ENCODE results near the gene ABL2. TPM values are rescaled to one million over a fixed set of nuclear protein-coding genes. Genes with fewer than 3 reads are reported as not detected.

Gene ABL2
- total RNA-seq, 4 donors from 2014 or later = 12.9 to 37.3 (median 15.6) TPM

GRCh38 chr1:179124873-179125272, 104.6 kb downstream of the ABL2 start:
- H3K4me3 ChIP-seq = no peak overlapping the region
- 90% methylated on average over 1 of the region's 1 CpG for WGBS
- TF ChIP-seq POLR2AphosphoS5 (IDR thresholded peaks at IDR 0.05) (no peak), EP300 (IDR thresholded peaks at IDR 0.05) (no peak)
- H3K4me1 ChIP-seq = peaks cover 9 to 27% (median 25%) of the 10 kb centered on the region in 4 donors
- intact Hi-C loops (cut with DNase I) = loop anchor here (5.0 kb wide), 2 partner anchors 67 to 242 kb away; partner anchors contain the start of gene AXDND1
- no peak overlapping the region for H3K27ac ChIP-seq (replicated peaks in 1 of 4)
- no peaks in the 10 kb centered on the region for H3K9me3 ChIP-seq
- H3K36me3 ChIP-seq = peaks cover 0 to 24% (median 20%) of the 10 kb centered on the region in 4 donors
- no peak for DNase-seq (ENCODE audit: extremely low spot score)
- no peaks in the 10 kb centered on the region for H3K27me3 ChIP-seq

DNA sequence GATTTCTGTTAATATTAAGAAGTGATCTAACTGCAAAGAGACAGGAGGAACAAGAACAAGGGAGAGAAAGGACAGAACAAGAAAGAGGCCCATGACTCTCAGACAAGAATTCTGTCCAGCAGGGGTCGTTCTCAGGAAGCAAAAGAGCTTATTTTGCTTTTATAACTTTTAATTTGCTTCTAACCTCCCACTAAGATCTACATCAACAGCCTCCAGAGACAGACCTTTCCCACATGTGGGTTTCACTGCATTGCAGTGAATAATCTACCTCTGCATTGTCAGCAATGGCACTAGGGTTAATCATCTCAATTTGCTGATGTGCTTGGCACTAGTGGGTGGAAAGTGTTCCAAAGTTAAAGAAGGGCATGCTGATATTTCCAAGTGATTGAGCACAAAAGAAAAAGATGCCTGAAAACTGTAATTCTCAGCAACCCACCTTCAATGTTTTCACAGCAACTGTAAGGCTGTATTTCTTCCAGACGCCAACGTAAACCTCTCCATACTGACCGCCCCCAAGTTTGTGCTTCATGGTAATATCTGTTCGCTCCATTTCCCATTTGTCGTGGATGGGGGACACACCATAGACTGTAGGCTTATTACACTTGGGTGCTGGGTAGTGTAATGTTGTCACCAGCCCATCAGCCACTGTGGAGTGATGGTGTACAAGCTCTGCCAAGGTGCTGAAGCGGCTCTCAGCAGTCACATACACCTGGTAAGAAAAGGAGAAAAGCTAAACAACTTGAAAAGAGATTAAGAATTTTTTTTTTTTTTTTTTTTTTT, 108.1 kb downstream of the ABL2 start:
- Histone ChIP-seq H3K9me3 (no peaks in the 10 kb centered on the region), H3K4me1 (peaks cover 0 to 4% (median 3%) of the 10 kb centered on the region in 4 donors), H3K27ac (replicated peaks in 1 of 4) (no peak overlapping the region), H3K4me3 (no peak overlapping the region), H3K27me3 (no peaks in the 10 kb centered on the region), H3K36me3 (peaks cover 19 to 58% (median 52%) of the 10 kb centered on the region in 4 donors)
- intact Hi-C loops (cut with DNase I) = loop anchor here (5.0 kb wide), 2 partner anchors 71 to 246 kb away; partner anchors contain the start of gene AXDND1
- DNase-seq (ENCODE audit: extremely low spot score) = no peak
- 87% methylated on average over 7 of the region's 7 CpGs for WGBS
- TF ChIP-seq CTCF (IDR thresholded peaks at IDR 0.05) = peak; percentile 61 to 67 (median 66)
- TF ChIP-seq POLR2A (IDR thresholded peaks at IDR 0.05; ENCODE audit: low read depth) = no peak

GRCh38 chr1:179120736-179121135, 108.7 kb downstream of the ABL2 start:
- 84% methylated on average over 2 of the region's 2 CpGs for WGBS
- Histone ChIP-seq H3K27me3 (no peaks in the 10 kb centered on the region), H3K36me3 (peaks cover 19 to 63% (median 58%) of the 10 kb centered on the region in 4 donors), H3K4me3 (no peak overlapping the region), H3K4me1 (peaks cover 0 to 4% (median 0%) of the 10 kb centered on the region in 4 donors), H3K27ac (replicated peaks in 1 of 4) (no peak overlapping the region), H3K9me3 (no peaks in the 10 kb centered on the region)
- TF ChIP-seq POLR2A (IDR thresholded peaks at IDR 0.05; ENCODE audit: low read depth) = no peak
- TF ChIP-seq CTCF (IDR thresholded peaks at IDR 0.05) = no peak
- no peak for TF ChIP-seq EP300 (IDR thresholded peaks at IDR 0.05)
- TF ChIP-seq POLR2AphosphoS5 (IDR thresholded peaks at IDR 0.05) = no peak
- intact Hi-C loops (cut with DNase I) = loop anchor here (5.0 kb wide), 2 partner anchors 72 to 247 kb away; partner anchors contain the start of gene AXDND1
- DNase-seq (ENCODE audit: extremely low spot score) = no peak

DNA sequence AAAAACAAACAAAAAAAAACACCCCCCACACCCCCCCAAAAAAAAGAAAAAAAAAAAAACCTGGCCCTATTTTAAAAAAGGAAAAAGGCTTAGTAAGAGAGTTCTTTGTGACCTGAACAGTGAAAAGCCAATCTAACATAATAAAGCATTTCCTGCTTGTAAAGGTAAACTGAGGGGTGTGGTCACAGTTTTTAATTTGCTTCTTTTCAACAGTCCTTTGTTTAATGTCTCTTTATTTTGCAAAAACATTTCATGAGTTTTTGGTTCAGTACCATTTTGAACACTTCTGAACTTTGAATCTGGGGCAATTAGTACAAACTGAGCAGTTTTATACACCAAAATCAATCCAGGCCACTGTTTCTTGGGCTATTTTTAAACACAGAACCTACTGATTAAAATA, 110.0 kb downstream of the ABL2 start:
- TF ChIP-seq CTCF (IDR thresholded peaks at IDR 0.05) = no peak
- no peak for TF ChIP-seq POLR2A (IDR thresholded peaks at IDR 0.05; ENCODE audit: low read depth)
- no peak for TF ChIP-seq EP300 (IDR thresholded peaks at IDR 0.05)
- TF ChIP-seq POLR2AphosphoS5 (IDR thresholded peaks at IDR 0.05) = no peak
- H3K4me1 ChIP-seq = peaks cover 0 to 4% (median 0%) of the 10 kb centered on the region in 4 donors
- no peak for DNase-seq (ENCODE audit: extremely low spot score)
- no peak overlapping the region for H3K27ac ChIP-seq (replicated peaks in 1 of 4)
- no peaks in the 10 kb centered on the region for H3K27me3 ChIP-seq
- no peaks in the 10 kb centered on the region for H3K9me3 ChIP-seq
- H3K36me3 ChIP-seq = peaks cover 19 to 72% (median 63%) of the 10 kb centered on the region in 4 donors
- H3K4me3 ChIP-seq = no peak overlapping the region
- intact Hi-C loops (cut with DNase I) = no loop called here

- 93% methylated on average over 3 of the region's 3 CpGs for WGBS
- TF ChIP-seq POLR2AphosphoS5 (IDR thresholded peaks at IDR 0.05) = no peak
- intact Hi-C loops (cut with DNase I) = no loop called here
- Histone ChIP-seq H3K27ac (replicated peaks in 1 of 4) (no peak overlapping the region), H3K36me3 (peaks cover 34 to 97% (median 85%) of the 10 kb centered on the region in 4 donors), H3K27me3 (no peaks in the 10 kb centered on the region), H3K4me1 (no peaks in the 10 kb centered on the region), H3K4me3 (no peak overlapping the region), H3K9me3 (no peaks in the 10 kb centered on the region)
- no peak for DNase-seq (ENCODE audit: extremely low spot score)
These were observed 114.3 kb downstream of the ABL2 start for GRCh38 chr1:179115181-179115580.
